ENCODE results near the gene DCAF16. TPM values are rescaled to one million over a fixed set of nuclear protein-coding genes. Genes with fewer than 3 reads are reported as not detected.

The DCAF16 gene
- total RNA-seq, 2 experiments from 2014 or later: 32.9 to 35.9 TPM

DNA sequence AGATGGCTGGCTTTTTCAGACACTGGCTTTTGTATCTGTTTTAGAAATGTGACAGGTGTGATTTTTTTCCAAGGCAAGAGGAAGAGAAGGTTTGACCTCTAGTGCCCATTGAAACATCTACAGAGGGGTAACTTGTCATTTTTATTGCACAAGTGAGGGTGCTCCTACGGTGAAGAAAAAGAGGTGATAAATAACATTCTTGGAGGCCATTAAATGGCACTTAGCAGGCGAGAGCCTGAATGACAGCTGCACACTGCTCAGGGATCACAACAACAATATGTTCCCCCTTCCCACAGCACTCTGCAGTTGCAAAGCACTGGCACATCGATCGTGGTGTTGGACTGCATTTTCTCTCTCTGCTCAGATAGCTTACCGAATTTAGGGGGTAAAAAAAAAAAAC lies 52.1 kb downstream of the DCAF16 start:
- ChIA-PET CTCF (interaction anchor here (0.6 kb wide), 1 partner anchor 426 kb away, joined by 3 read pairs; no protein-coding TSS in a partner anchor), POLR2A (no interaction called here)

DNA sequence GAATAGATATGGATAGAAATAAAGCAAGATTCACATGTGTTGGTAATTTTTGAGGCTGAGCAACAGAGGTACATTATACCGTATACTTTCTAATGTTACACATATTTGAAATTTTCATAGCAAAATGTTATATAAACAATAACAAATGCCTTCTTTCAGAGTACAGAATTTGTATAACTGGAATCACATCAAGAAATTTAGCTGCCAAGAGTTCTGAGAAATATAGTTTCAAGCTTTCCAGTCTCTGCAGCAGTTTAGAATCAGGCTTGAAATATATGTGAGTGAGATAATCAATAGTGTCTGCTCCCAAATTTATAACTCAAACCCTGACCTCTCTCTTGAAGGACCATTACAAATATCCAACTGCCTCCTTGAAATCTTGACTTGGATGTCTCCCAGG lies 52.9 kb downstream of the DCAF16 start:
- POLR2A ChIA-PET: no interaction called here
- CTCF ChIA-PET: no interaction called here

DNA sequence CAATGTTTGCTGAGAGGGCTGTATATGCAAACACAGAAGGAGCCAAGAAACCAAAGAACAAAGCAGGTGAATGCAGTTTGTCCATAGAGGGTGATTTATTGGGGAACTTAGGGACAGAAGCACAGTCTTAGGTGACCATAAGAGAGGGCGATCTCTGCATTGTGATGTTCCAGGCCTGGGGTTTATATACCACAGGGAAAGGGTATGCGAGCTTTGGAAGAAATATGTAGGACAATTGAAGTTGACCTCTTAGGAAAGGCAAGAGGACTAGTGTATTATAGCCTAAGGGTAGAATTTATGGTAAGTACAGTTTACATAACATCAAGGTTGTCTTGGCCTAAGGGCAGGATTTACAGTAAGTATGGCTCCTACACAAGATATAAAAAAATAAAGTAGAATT lies 56.9 kb downstream of the DCAF16 start:
- POLR2A ChIA-PET: no interaction called here
- CTCF ChIA-PET: no interaction called here

Other genes starting within 250 kb of the DCAF16 start
- 10 to 100 TPM; 91.0 to 94.8 TPM for gene LAP3, start 233.6 kb downstream of the DCAF16 start, total RNA-seq
- gene MED28, start 196.1 kb downstream of the DCAF16 start, total RNA-seq: 10 to 100 TPM; 58.6 to 58.7 TPM
- not detected for gene FAM184B, start 29.1 kb downstream of the DCAF16 start, total RNA-seq
- gene NCAPG, start 222 bp upstream of the DCAF16 start, total RNA-seq: 10 to 100 TPM; 51.0 to 55.6 TPM
- gene LCORL, start 211.0 kb upstream of the DCAF16 start, total RNA-seq: 1 to 10 TPM; 6.6 to 7.7 TPM

All from activated CD8-positive, alpha-beta memory T cell treated with anti-CD3 and anti-CD28 coated beads for 36 hours (primary cell).